ENCODE data around the gene SLC1A4. TPM values are rescaled to one million over a fixed set of nuclear protein-coding genes. Genes with fewer than 3 reads are reported as not detected.

Gene SLC1A4
- total and polyA plus RNA-seq, 10 of the 15 experiments (the other 5 are each of a cell fraction or from before 2014, with no cell fraction given) = 10.8 to 43.2 (median 27.7) TPM

GRCh38 chr2:65031341-65032018 is 42.3 kb downstream of the SLC1A4 start:
- 8% methylated on average over 8 of the region's 8 CpGs for WGBS (ENCODE audit: insufficient coverage, insufficient replicate concordance, low lambda C conversion rate, missing lambda C conversion rate)
- ChIA-PET RAD21 (ENCODE audit: unreplicated experiment) (interaction anchor here (0.6 to 6.2 kb wide), 23 partner anchors 11 to 703 kb away, joined by 3 to 95 read pairs (median 4); no protein-coding TSS in a partner anchor), CTCF (interaction anchor here (0.8 to 9.9 kb wide), 26 partner anchors 9 to 701 kb away, joined by 3 to 119 read pairs (median 4); partner anchors contain the start of gene CEP68), SMC1A (ENCODE audit: uncharacterized antibody, unreplicated experiment) (interaction anchor here (0.6 to 11.8 kb wide), 23 partner anchors 10 to 445 kb away, joined by 3 to 178 read pairs (median 6); partner anchors contain the start of gene CEP68), POLR2A (interaction anchor here (0.7 to 6.7 kb wide), 7 partner anchors 22 to 115 kb away, joined by 3 to 45 read pairs (median 3); partner anchors contain the start of gene CEP68)
- FAIRE-seq = no peak
- in situ Hi-C loops (cut with MboI) = loop anchor here (10.0 kb wide), 1 partner anchor 437 kb away; no protein-coding TSS in a partner anchor
- Histone ChIP-seq H3K27ac (ENCODE audit: control insufficient read depth, insufficient read depth) (peak overlapping the region; percentile 73), H3K4me1 (ENCODE audit: control insufficient read depth, insufficient read depth, low read length) (peaks cover 51% of the 10 kb centered on the region), H3K27me3 (replicated peaks in 1 of 2; ENCODE audit: control insufficient read depth in 2 of 2, insufficient read depth in 2 of 2, low read length in 1 of 2) (no peaks in the 10 kb centered on the region), H4K20me1 (ENCODE audit: control insufficient read depth, insufficient read depth) (no peaks in the 10 kb centered on the region), H3K79me2 (ENCODE audit: control insufficient read depth, insufficient read depth, low read length) (peaks cover 5% of the 10 kb centered on the region; the same call in 1 of the 2 replicates), H3K36me3 (ENCODE audit: control insufficient read depth in 2 of 2, insufficient read depth in 2 of 2, low read length in 1 of 2) (no peaks in the 10 kb centered on the region; a peak in 1 of 4 replicates), H3K9ac (ENCODE audit: control insufficient read depth, insufficient read depth, low read length) (0 out of 2 replicates have a peak overlapping the region, but pooled peaks have one; percentile 17), H2AFZ (ENCODE audit: control insufficient read depth, low read depth, low read length) (no peak overlapping the region), H3K4me2 (ENCODE audit: control insufficient read depth, insufficient read depth) (peak overlapping the region; percentile 71), H3K9me3 (replicated peaks; ENCODE audit: control insufficient read depth, insufficient read depth, low read length) (no peaks in the 10 kb centered on the region), H3K4me3 (peak overlapping the region; percentile 46)
- no TSS peak for BruUV-seq (replicated peaks)
- intact Hi-C loops (cut with micrococcal nuclease; ENCODE audit: unreplicated experiment) = loop anchor here (2.0 to 5.0 kb wide), 4 partner anchors 44 to 509 kb away; partner anchors contain the start of genes AFTPH and SLC1A4
- ATAC-seq = peak; percentile 41
- no peak for DNase-seq (ENCODE audit: low read depth, low spot score)
- no peak for TF ChIP-seq ZBTB11 (CRISPR knock-in tag; IDR thresholded peaks at IDR 0.05)
- TF ChIP-seq, protein P1, sequence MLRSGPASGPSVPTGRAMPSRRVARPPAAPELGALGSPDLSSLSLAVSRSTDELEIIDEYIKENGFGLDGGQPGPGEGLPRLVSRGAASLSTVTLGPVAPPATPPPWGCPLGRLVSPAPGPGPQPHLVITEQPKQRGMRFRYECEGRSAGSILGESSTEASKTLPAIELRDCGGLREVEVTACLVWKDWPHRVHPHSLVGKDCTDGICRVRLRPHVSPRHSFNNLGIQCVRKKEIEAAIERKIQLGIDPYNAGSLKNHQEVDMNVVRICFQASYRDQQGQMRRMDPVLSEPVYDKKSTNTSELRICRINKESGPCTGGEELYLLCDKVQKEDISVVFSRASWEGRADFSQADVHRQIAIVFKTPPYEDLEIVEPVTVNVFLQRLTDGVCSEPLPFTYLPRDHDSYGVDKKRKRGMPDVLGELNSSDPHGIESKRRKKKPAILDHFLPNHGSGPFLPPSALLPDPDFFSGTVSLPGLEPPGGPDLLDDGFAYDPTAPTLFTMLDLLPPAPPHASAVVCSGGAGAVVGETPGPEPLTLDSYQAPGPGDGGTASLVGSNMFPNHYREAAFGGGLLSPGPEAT (IDR thresholded peaks at IDR 0.05; ENCODE audit: low read depth) = no peak
- TF ChIP-seq, protein P2, sequence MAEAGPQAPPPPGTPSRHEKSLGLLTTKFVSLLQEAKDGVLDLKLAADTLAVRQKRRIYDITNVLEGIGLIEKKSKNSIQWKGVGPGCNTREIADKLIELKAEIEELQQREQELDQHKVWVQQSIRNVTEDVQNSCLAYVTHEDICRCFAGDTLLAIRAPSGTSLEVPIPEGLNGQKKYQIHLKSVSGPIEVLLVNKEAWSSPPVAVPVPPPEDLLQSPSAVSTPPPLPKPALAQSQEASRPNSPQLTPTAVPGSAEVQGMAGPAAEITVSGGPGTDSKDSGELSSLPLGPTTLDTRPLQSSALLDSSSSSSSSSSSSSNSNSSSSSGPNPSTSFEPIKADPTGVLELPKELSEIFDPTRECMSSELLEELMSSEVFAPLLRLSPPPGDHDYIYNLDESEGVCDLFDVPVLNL (IDR thresholded peaks at IDR 0.05; ENCODE audit: low read depth, low read length) = no peak
- TF ChIP-seq BCL11A (IDR thresholded peaks at IDR 0.05; ENCODE audit: low read depth, low read length) = no peak
- no peak for TF ChIP-seq NR2F1 (conservative IDR thresholded peaks at IDR 0.05)
- TF ChIP-seq, protein P3, sequence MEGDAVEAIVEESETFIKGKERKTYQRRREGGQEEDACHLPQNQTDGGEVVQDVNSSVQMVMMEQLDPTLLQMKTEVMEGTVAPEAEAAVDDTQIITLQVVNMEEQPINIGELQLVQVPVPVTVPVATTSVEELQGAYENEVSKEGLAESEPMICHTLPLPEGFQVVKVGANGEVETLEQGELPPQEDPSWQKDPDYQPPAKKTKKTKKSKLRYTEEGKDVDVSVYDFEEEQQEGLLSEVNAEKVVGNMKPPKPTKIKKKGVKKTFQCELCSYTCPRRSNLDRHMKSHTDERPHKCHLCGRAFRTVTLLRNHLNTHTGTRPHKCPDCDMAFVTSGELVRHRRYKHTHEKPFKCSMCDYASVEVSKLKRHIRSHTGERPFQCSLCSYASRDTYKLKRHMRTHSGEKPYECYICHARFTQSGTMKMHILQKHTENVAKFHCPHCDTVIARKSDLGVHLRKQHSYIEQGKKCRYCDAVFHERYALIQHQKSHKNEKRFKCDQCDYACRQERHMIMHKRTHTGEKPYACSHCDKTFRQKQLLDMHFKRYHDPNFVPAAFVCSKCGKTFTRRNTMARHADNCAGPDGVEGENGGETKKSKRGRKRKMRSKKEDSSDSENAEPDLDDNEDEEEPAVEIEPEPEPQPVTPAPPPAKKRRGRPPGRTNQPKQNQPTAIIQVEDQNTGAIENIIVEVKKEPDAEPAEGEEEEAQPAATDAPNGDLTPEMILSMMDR (IDR thresholded peaks at IDR 0.05 in 2 of 3, conservative IDR thresholded peaks at IDR 0.05 in 1 of 3; ENCODE audit: control insufficient read depth in 2 of 3, extremely low read depth in 1 of 3, insufficient read depth in 1 of 3, low read depth in 3 of 3, low read length in 3 of 3) = no peak
- no peak for TF ChIP-seq HDAC6 (IDR thresholded peaks at IDR 0.05; ENCODE audit: unreplicated experiment)
- TF ChIP-seq IKZF1 (conservative IDR thresholded peaks at IDR 0.05) = no peak
- TF ChIP-seq SMC3 (IDR thresholded peaks at IDR 0.05; ENCODE audit: borderline replicate concordance, low read length) = no peak
- TF ChIP-seq DPF2 (IDR thresholded peaks at IDR 0.05) = no peak
- TF ChIP-seq ZNF207 (IDR thresholded peaks at IDR 0.05; ENCODE audit: borderline replicate concordance) = 0 out of 2 replicates have a peak, but pooled peaks have one; percentile 39

Measured in GM12878 (cell line).